Esophagus squamous epithelium (tissue), 5 donors: ENCODE data around the gene ZNF282. TPM values are rescaled to one million over a fixed set of nuclear protein-coding genes. Genes with fewer than 3 reads are reported as not detected.
"Not testable (repeated sequence)": the region's sequence is repeated elsewhere in the genome, so short reads cannot be mapped to it uniquely, and the experiment has no call there.

Source experiments
- DNase-seq: peaks from one replicate; lab custom pipeline; 2025; lab: John Stamatoyannopoulos, UW
- H3K27ac ChIP-seq, 4 donors: fragments of 200-600 bp; sonication (generic); one replicate each; pipeline ENCODE4 v1.5.1; 2016 to 2019; ENCODE audit warnings: mild to moderate bottlenecking in 1 of 4
- H3K27me3 ChIP-seq, 4 donors: fragments of 200-600 bp; sonication (generic); 1 replicate in 3 of 4; 2 replicates in 1 of 4; pipeline versions ENCODE4 v1.5.1 to v1.6.0; 2017 to 2021; ENCODE audit warnings: antibody characterized with exemption in 1 of 4
- H3K36me3 ChIP-seq, 3 donors: fragments of 200-600 bp; sonication (generic); one replicate each; pipeline ENCODE4 v1.5.1; 2016 to 2019
- H3K4me1 ChIP-seq, 3 donors: fragments of 200-600 bp; sonication (generic); one replicate each; pipeline ENCODE4 v1.5.1; 2017 to 2019
- H3K4me3 ChIP-seq, 4 donors: fragments of 200-600 bp; sonication (generic); 1 replicate in 3 of 4; 2 replicates in 1 of 4; pipeline ENCODE4 v1.5.1; 2016 to 2019; ENCODE audit warnings: mild to moderate bottlenecking in 2 of 4, moderate library complexity in 1 of 4
- H3K9me3 ChIP-seq, 3 donors: fragments of 200-600 bp; sonication (generic); one replicate each; pipeline ENCODE4 v1.5.1; 2016 to 2019
- POLR2A ChIP-seq, 4 donors: fragments of 450-650 bp; IDR thresholded peaks; one replicate each; pipeline ENCODE4 v1.6.1; 2017; ENCODE audit warnings: antibody characterized with exemption in 4 of 4, mild to moderate bottlenecking in 4 of 4, moderate library complexity in 3 of 4
- WGBS, 2 donors: methylation state at CpG; one replicate each; pipeline ENCODE4 v1.1.5; 2018; 5-methylcytosine and 5-hydroxymethylcytosine counted together
- intact Hi-C: fragments of 100-400 bp; cut with DNase I; formaldehyde crosslinking; loops from one replicate; pipeline ENCODE4 v1.15.0; 2022
- small RNA-seq, 4 donors: library from RNA; depleted of rRNA; stranded (forward); fragments of <200 nt; gene quantifications; one replicate each; pipeline ENCODE3, GENCODE V24; 2016
- total RNA-seq, 4 donors: library from RNA; depleted of rRNA; stranded (reverse); fragments of >200 nt; gene quantifications; one replicate each; pipeline ENCODE4 v1.1.0, GENCODE V29; 2016
- TF ChIP-seq, protein P1 (sequence below), 6 experiments: fragments of 450-650 bp in 4 of 6; fragments of 200-600 bp in 2 of 6; sonication (generic) in 2 of 6; IDR thresholded peaks; one replicate each; pipeline ENCODE4 v1.5.1; 2016 to 2019; ENCODE audit warnings: antibody characterized with exemption in 6 of 6, mild to moderate bottlenecking in 4 of 6, moderate library complexity in 4 of 6
- donor health status: DM: yes; HTN: yes; CAD: no.

ZNF282 gene
- total RNA-seq, 4 donors from 2014 or later, result 13.9 to 21.7 (median 16.9) TPM

DNA sequence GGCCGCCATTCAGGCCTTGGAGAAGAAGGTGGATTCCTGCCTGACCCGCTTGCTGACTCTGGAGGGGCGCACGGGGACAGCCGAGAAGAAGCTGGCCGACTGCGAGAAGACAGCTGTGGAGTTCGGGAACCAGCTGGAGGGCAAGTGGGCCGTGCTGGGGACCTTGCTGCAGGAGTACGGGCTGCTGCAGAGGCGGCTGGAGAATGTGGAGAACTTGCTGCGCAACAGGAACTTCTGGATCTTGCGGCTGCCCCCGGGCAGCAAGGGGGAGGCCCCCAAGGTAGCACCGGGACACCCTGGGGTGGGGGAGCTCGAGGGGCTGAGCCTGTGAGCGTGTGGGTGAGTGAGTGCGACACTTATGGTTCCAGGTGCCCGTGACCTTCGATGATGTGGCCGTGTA is 71.1 kb downstream of the ZNF282 start:
- DNase-seq, result no peak
- 79 to 95% methylated on average over 12 to 14 of the region's 21 CpGs for WGBS, 2 donors
- Histone ChIP-seq H3K4me3 (no peak overlapping the region), H3K27ac (no peak overlapping the region), H3K27me3 (no peaks in the 10 kb centered on the region), H3K4me1 (peaks cover 0 to 27% (median 6%) of the 10 kb centered on the region in 3 donors), H3K36me3 (peaks cover 0 to 72% (median 26%) of the 10 kb centered on the region in 3 donors), H3K9me3 (no peaks in the 10 kb centered on the region)
- TF ChIP-seq, protein P1, sequence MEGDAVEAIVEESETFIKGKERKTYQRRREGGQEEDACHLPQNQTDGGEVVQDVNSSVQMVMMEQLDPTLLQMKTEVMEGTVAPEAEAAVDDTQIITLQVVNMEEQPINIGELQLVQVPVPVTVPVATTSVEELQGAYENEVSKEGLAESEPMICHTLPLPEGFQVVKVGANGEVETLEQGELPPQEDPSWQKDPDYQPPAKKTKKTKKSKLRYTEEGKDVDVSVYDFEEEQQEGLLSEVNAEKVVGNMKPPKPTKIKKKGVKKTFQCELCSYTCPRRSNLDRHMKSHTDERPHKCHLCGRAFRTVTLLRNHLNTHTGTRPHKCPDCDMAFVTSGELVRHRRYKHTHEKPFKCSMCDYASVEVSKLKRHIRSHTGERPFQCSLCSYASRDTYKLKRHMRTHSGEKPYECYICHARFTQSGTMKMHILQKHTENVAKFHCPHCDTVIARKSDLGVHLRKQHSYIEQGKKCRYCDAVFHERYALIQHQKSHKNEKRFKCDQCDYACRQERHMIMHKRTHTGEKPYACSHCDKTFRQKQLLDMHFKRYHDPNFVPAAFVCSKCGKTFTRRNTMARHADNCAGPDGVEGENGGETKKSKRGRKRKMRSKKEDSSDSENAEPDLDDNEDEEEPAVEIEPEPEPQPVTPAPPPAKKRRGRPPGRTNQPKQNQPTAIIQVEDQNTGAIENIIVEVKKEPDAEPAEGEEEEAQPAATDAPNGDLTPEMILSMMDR (IDR thresholded peaks at IDR 0.05), result no peak
- no peak for TF ChIP-seq POLR2A (IDR thresholded peaks at IDR 0.05)
- intact Hi-C loops, result no loop called here

DNA sequence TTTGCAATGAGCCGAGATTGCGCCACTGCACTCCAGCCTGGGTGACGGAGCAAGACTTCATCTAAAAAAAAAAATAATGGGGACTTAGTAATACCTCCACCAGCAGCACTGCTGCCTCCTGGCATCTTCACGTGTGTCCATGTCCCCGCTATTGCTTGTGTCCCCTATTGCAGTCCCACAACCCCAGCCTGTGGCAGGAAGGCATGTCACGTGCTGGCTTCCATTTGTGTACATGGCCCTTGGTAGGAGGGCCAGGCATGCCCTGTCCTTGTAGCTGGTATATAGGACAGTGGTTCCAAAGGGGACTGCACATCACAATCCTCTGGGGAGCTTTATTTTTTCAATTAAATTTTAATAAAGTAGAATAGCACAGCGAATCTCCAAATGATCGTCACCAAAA is 72.4 kb downstream of the ZNF282 start:
- 96 to 99% methylated on average over 7 to 8 of the region's 8 CpGs for whole genome bisulfite sequencing, 2 donors
- H3K9me3 ChIP-seq, result no peaks in the 10 kb centered on the region
- DNase-seq, result no peak
- H3K27ac ChIP-seq, result no peak overlapping the region
- TF ChIP-seq POLR2A (IDR thresholded peaks at IDR 0.05), result no peak
- TF ChIP-seq, protein P1 (IDR thresholded peaks at IDR 0.05), result no peak
- intact Hi-C loops, result no loop called here
- H3K4me3 ChIP-seq, result no peak overlapping the region
- peaks cover 0 to 17% (median 3%) of the 10 kb centered on the region in 3 donors for H3K4me1 ChIP-seq
- H3K27me3 ChIP-seq, result no peaks in the 10 kb centered on the region
- H3K36me3 ChIP-seq, result peaks cover 0 to 85% (median 33%) of the 10 kb centered on the region in 3 donors

DNA sequence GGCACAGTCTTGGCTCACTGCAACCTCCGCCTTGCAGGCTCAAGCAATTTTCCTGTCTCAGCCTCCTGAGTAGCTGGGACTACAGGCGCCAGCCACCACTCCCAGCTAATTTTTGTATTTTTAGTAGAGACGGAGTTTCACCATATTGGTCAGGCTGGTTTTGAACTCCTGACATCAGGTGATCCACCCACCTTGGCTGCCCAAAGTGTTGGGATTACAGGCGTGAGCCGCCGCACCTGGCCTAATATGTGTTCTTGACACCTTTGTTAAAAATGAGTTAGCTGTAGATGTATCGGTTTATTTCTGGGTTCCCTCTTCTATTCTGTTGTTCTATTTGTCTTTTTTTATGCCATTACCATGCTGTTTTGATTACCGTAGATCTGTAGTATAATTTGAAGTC is 79.1 kb downstream of the ZNF282 start:
- intact Hi-C loops, H3K4me1 ChIP-seq, H3K4me3 ChIP-seq, H3K27me3 ChIP-seq, DNase-seq, H3K27ac ChIP-seq, H3K9me3 ChIP-seq: not testable (repeated sequence)
- 94 to 98% methylated on average over 8 of the region's 8 CpGs for WGBS, 2 donors
- peaks cover 0 to 98% (median 28%) of the 10 kb centered on the region in 3 donors for H3K36me3 ChIP-seq

Small RNA genes lying within 50 kb of the gene (small RNA-seq; reads per million reads assigned to genes)
- 0 reads per million in 4 donors for gene AC004890.1

Other genes with a start within 250 kb of the ZNF282 start
- gene PDIA4, start 167.0 kb upstream of the ZNF282 start, total RNA-seq, result 100 to 1,000 TPM in 1 of 4 donors, 10 to 100 TPM in 3; 40.6 to 105 (median 86.1) TPM
- gene ZNF786, start 104.8 kb upstream of the ZNF282 start, total RNA-seq, result 10 to 100 TPM in 1 of 4 donors, 1 to 10 TPM in 3; 3.5 to 11.4 (median 6.1) TPM
- gene ZNF425, start 69.2 kb upstream of the ZNF282 start, total RNA-seq, result 1 to 10 TPM; 1.8 to 4.8 (median 3.7) TPM
- 10 to 100 TPM in 3 of 4 donors, 1 to 10 TPM in 1; 8.9 to 20.8 (median 12.6) TPM for gene ZNF398, start 48.1 kb upstream of the ZNF282 start, total RNA-seq
- 10 to 100 TPM in 2 of 4 donors, 1 to 10 TPM in 2; 8.0 to 11.1 (median 10.2) TPM for gene ZNF212, start 44.1 kb downstream of the ZNF282 start, total RNA-seq
- gene ZNF783, start 66.7 kb downstream of the ZNF282 start, total RNA-seq, result 10 to 100 TPM in 1 of 4 donors, 1 to 10 TPM in 3; 3.1 to 15.6 (median 4.8) TPM